Activated CD4-positive, alpha-beta T cell treated with anti-CD3 and anti-CD28 coated beads, Interleukin-2, Interleukin-4, amounts not matched to agents 100 ng/mL and 50 ng/mL, durations not matched to agents 16 hours and 8 hours (primary cell): ENCODE results near the gene CDH3.

Source experiments
- DNase-seq: peaks from one replicate; pipeline ENCODE4 v3.0.0-alpha.2; 2020; ENCODE audit warnings: low spot score

Gene CDH3

GRCh38 chr16:68644715-68645493 lies at the start of gene CDH3:
Gene CDH3 (plus strand): TSS chr16:68645310. CDS start chr16:68645380, 70 bp downstream.
- no peak for DNase-seq

GRCh38 chr16:68596266-68596665 lies 48.8 kb upstream of the CDH3 start:
- DNase-seq, result no peak

GRCh38 chr16:68599586-68599985 lies 45.5 kb upstream of the CDH3 start:
- DNase-seq, result no peak

- DNase-seq, result no peak
These were observed 39.4 kb upstream of the CDH3 start for GRCh38 chr16:68605746-68606145.

- no peak for DNase-seq
These were observed 37.7 kb upstream of the CDH3 start for GRCh38 chr16:68607443-68607842.

- DNase-seq, result no peak
These were observed 36.8 kb upstream of the CDH3 start for GRCh38 chr16:68608330-68608729.

GRCh38 chr16:68612996-68613395 lies 32.1 kb upstream of the CDH3 start:
- DNase-seq, result no peak

GRCh38 chr16:68617734-68618133 lies 27.4 kb upstream of the CDH3 start:
- DNase-seq, result no peak

- no peak for DNase-seq
These were observed 18.6 kb upstream of the CDH3 start for GRCh38 chr16:68626557-68626956.

GRCh38 chr16:68627951-68628425 lies 17.1 kb upstream of the CDH3 start:
- DNase-seq, result no peak

- DNase-seq, result no peak
These were observed 15.7 kb upstream of the CDH3 start for GRCh38 chr16:68629351-68629910.

GRCh38 chr16:68636064-68636560 lies 9.0 kb upstream of the CDH3 start:
- DNase-seq, result no peak

GRCh38 chr16:68636818-68637217 lies 8.3 kb upstream of the CDH3 start:
- no peak for DNase-seq

- no peak for DNase-seq
These were observed 4.1 kb upstream of the CDH3 start for GRCh38 chr16:68640972-68641371.

GRCh38 chr16:68642047-68642435 lies 3.1 kb upstream of the CDH3 start:
- no peak for DNase-seq

GRCh38 chr16:68642436-68643101 lies 2.5 kb upstream of the CDH3 start:
- no peak for DNase-seq

- no peak for DNase-seq
These were observed 1.9 kb upstream of the CDH3 start for GRCh38 chr16:68643227-68643626.

- DNase-seq, result no peak
These were observed 1.3 kb upstream of the CDH3 start for GRCh38 chr16:68643847-68644246.

- DNase-seq, result no peak
These were observed 814 bp upstream of the CDH3 start for GRCh38 chr16:68644296-68644695.

GRCh38 chr16:68645494-68646388 lies 631 bp downstream of the CDH3 start:
- DNase-seq, result no peak

GRCh38 chr16:68646953-68647659 lies 2.0 kb downstream of the CDH3 start:
- DNase-seq, result no peak
